MG63 (cell line): Measurements from ENCODE around the gene CCT6A. TPM values are rescaled to one million over a fixed set of nuclear protein-coding genes. Genes with fewer than 3 reads are reported as not detected.
"Not testable (repeated sequence)": the region's sequence is repeated elsewhere in the genome, so short reads cannot be mapped to it uniquely, and the experiment has no call there.

Source experiments
- DNase-seq: peaks from one replicate; pipeline ENCODE4 v3.0.0-alpha.2; 2020
- H3K27me3 ChIP-seq: fragments of 250-450 bp; sonication (Bioruptor Pico); 2 replicates; pipeline ENCODE4 v1.5.1; 2020; ENCODE audit warnings: mild to moderate bottlenecking, moderate library complexity
- H3K36me3 ChIP-seq: fragments of 250-450 bp; sonication (Bioruptor Pico); 2 replicates; pipeline ENCODE4 v1.5.1; 2020; ENCODE audit warnings: mild to moderate bottlenecking, moderate library complexity
- H3K4me3 ChIP-seq: fragments of 250-450 bp; sonication (Bioruptor Pico); 2 replicates; pipeline ENCODE4 v1.5.1; 2020; ENCODE audit warnings: mild to moderate bottlenecking, moderate library complexity
- H3K9me3 ChIP-seq: fragments of 250-450 bp; sonication (Bioruptor Pico); 2 replicates; pipeline ENCODE4 v1.5.1; 2020; ENCODE audit warnings: mild to moderate bottlenecking, moderate library complexity
- total RNA-seq: library from RNA; depleted of rRNA; stranded (reverse); fragments of >200 nt; shearing (Covaris generic); gene quantifications from 2 replicates; pipeline ENCODE4 v1.2.3, GENCODE V29; 2014; ENCODE audit warnings: low replicate concordance

CCT6A gene
- total RNA-seq, 1 experiment from 2014 or later, result 421 TPM

- Histone ChIP-seq H3K4me3 (no peak overlapping the region), H3K27me3 (no peaks in the 10 kb centered on the region), H3K36me3 (peaks cover 6% of the 10 kb centered on the region), H3K9me3 (no peaks in the 10 kb centered on the region)
- no peak for DNase-seq
These were observed 30.2 kb downstream of the CCT6A start for GRCh38 chr7:56081626-56082340.

- DNase-seq, result no peak
- H3K9me3 ChIP-seq, result no peaks in the 10 kb centered on the region
- H3K4me3 ChIP-seq, result no peak overlapping the region
- no peaks in the 10 kb centered on the region for H3K27me3 ChIP-seq
- H3K36me3 ChIP-seq, result peaks cover 6% of the 10 kb centered on the region
These were observed 31.7 kb downstream of the CCT6A start for GRCh38 chr7:56083150-56083785.

GRCh38 chr7:56086761-56087160 lies 35.2 kb downstream of the CCT6A start:
- Histone ChIP-seq H3K36me3 (peaks cover 5% of the 10 kb centered on the region), H3K27me3 (no peaks in the 10 kb centered on the region), H3K9me3 (no peaks in the 10 kb centered on the region), H3K4me3 (no peak overlapping the region)
- DNase-seq, result no peak

DNA sequence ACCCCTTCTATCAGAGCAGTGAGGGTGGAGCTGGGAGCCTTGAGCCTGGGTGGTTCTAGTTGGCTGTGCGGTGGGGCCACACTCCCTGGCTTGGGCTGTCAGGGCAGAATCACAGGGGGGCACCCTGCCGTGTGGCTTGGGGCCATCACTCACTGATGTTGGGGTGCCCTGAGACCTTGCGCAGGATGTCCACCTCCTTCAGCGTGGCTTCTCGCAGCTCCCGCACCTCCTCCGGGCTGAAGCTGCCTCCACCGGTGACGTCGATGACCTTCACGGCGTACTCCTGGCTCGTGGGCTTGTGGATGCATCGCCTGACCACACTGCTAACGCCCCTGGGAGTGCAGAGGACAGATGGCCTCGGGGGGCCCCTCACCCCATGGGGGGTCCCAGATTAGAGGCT lies 35.9 kb downstream of the CCT6A start:
- peaks cover 3% of the 10 kb centered on the region; the same call in 1 of the 2 replicates for H3K36me3 ChIP-seq
- DNase-seq, result no peak
- H3K9me3 ChIP-seq, result no peaks in the 10 kb centered on the region
- no peak overlapping the region for H3K4me3 ChIP-seq
- H3K27me3 ChIP-seq, result no peaks in the 10 kb centered on the region

DNA sequence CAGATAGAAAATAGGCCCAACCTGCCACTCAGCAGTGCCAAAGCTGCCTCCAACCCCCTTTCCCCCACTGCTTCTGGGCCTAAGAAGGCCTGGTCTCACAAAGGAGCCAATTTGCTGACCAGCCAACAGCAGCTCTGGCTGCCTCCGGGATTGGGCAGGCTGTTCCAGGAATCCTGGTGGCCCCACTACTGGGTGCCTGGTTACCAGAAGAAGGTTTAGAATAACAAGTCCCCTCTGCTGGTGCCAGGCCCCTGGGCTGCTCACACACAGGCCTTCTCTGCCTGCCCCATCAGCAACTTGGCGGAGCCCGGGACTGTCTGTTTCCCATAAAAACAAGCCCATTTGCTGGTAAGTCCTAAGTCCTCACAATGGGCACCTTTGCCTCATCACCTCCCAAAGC lies 40.0 kb downstream of the CCT6A start:
- peaks cover 3% of the 10 kb centered on the region for H3K36me3 ChIP-seq
- no peaks in the 10 kb centered on the region for H3K27me3 ChIP-seq
- H3K4me3 ChIP-seq, result no peak overlapping the region
- DNase-seq, result peak; percentile 87
- H3K9me3 ChIP-seq, result no peaks in the 10 kb centered on the region

GRCh38 chr7:56092388-56092787 lies 40.8 kb downstream of the CCT6A start:
- peak; percentile 53 for DNase-seq
- H3K4me3 ChIP-seq, H3K36me3 ChIP-seq, H3K27me3 ChIP-seq, H3K9me3 ChIP-seq: not testable (repeated sequence)

GRCh38 chr7:56092789-56093531 lies 41.4 kb downstream of the CCT6A start, which contains the start of gene PHKG1:
TSS of gene PHKG1 (minus strand) at chr7:56092952. CDS start at chr7:56088941, 4,011 bp downstream.
- Histone ChIP-seq H3K9me3 (no peaks in the 10 kb centered on the region), H3K36me3 (peaks cover 3% of the 10 kb centered on the region), H3K4me3 (no peak within 1 kb of the TSS), H3K27me3 (no peaks in the 10 kb centered on the region)
- DNase-seq, result peak; percentile 92

DNA sequence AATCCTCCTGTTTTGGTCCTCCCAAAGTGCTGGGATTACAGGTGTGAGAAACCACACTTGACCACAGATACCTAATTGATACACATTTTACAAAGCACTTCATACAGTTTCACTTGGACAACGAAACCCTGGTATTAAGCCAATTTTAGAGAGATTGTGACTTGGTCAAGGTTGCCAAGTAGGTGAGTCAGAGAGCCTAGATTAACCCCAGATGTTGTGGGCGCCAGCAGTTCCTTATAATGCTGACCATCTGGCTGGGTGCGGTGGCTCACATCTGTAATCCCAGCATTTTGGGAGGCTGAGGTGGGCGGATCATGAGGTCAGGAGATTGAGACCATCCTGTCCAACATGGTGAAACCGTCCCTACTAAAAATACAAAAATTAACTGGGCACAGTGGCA lies 46.1 kb downstream of the CCT6A start:
- Histone ChIP-seq H3K9me3 (no peaks in the 10 kb centered on the region), H3K4me3 (no peak overlapping the region), H3K27me3 (no peaks in the 10 kb centered on the region), H3K36me3 (peaks cover 35% of the 10 kb centered on the region)
- DNase-seq, result peak; percentile 86

- not testable (repeated sequence) for DNase-seq, H3K4me3 ChIP-seq, H3K27me3 ChIP-seq, H3K9me3 ChIP-seq
- H3K36me3 ChIP-seq, result peaks cover 42% of the 10 kb centered on the region
These were observed 46.8 kb downstream of the CCT6A start for GRCh38 chr7:56098187-56099008.

GRCh38 chr7:56099653-56100052 lies 48.1 kb downstream of the CCT6A start:
- no peak for DNase-seq
- no peaks in the 10 kb centered on the region for H3K27me3 ChIP-seq
- H3K9me3 ChIP-seq, result no peaks in the 10 kb centered on the region
- H3K4me3 ChIP-seq, result no peak overlapping the region
- H3K36me3 ChIP-seq, result peaks cover 54% of the 10 kb centered on the region

DNA sequence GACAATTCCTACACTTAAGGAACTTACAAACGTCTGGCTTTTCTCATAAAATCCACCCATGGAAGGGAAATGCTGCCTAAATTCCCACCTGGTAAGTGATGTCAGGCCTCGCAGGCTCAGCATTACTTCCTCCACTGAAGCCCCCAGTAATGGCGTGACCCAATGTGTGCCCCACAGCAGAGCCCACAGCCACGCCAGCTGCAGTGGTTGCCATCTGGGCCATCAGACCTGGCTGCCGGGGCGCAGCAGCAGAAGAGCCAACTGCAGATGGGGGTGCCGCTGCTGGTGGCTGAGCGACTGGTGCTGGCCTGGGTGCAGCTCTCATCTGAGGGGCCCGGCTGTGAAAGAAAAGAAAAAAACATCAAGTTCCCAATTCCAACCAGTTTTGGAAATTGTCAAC lies 52.6 kb downstream of the CCT6A start:
- H3K27me3 ChIP-seq, DNase-seq, H3K9me3 ChIP-seq, H3K4me3 ChIP-seq: not testable (repeated sequence)
- peaks cover 69% of the 10 kb centered on the region for H3K36me3 ChIP-seq

DNA sequence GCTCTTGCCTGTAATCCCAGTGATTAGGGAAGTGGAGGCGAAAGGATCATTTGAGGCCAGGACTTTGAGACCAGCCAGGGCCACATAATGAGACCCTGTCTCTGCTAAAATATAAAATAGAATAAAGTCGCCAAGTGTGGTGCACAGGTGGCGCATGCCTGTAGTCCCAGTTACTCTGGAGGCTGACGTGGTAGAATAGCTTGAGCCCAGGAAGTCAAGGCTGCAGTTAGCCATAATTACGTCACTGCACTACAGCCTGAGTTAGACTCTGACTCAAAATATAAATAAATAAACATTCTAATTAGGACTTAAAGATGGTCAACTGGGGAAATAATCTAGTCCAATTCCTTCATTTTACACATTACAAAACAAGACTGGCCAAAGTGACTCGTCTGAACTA lies 53.9 kb downstream of the CCT6A start:
- Histone ChIP-seq H3K27me3 (no peaks in the 10 kb centered on the region), H3K9me3 (no peaks in the 10 kb centered on the region), H3K4me3 (peak overlapping the region; percentile 95), H3K36me3 (peaks cover 57% of the 10 kb centered on the region)
- DNase-seq, result peak; percentile 50

- DNase-seq, result peak; percentile 98
- no peaks in the 10 kb centered on the region for H3K27me3 ChIP-seq
- H3K9me3 ChIP-seq, result no peaks in the 10 kb centered on the region
- H3K4me3 ChIP-seq, result peak within 1 kb of the TSS; percentile 95
- peaks cover 48% of the 10 kb centered on the region for H3K36me3 ChIP-seq
These were observed 54.8 kb downstream of the CCT6A start, which contains the start of gene CHCHD2 for GRCh38 chr7:56106108-56107073. TSS of gene CHCHD2 (minus strand) at chr7:56106476. CDS start at chr7:56106413, 63 bp downstream.

GRCh38 chr7:56107954-56108258 lies 56.3 kb downstream of the CCT6A start:
- no peaks in the 10 kb centered on the region for H3K9me3 ChIP-seq
- DNase-seq, result no peak
- H3K27me3 ChIP-seq, result no peaks in the 10 kb centered on the region
- H3K4me3 ChIP-seq, result no peak overlapping the region
- H3K36me3 ChIP-seq, result peaks cover 33% of the 10 kb centered on the region

DNA sequence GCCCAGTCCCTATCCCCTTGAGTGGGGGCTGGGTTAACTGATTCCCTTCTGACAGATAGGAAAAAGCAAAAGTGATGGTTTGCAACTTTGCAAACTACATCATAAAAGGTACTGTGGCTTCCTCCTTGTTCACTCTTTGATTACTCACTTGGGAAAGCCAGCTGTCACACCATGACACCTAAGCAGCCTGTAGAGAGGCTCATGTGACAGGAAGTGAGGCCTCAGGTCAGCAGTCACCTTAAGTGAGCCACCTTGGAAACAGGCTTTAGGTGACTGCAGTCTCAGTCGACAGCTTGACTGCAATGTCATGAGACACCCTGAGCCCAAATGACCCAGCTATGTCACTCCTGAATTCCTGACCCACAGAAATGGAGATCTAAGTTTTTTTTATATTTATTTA lies 59.0 kb downstream of the CCT6A start:
- H3K9me3 ChIP-seq, result no peaks in the 10 kb centered on the region
- no peak overlapping the region for H3K4me3 ChIP-seq
- DNase-seq, result no peak
- H3K27me3 ChIP-seq, result no peaks in the 10 kb centered on the region
- H3K36me3 ChIP-seq, result peaks cover 6% of the 10 kb centered on the region

DNA sequence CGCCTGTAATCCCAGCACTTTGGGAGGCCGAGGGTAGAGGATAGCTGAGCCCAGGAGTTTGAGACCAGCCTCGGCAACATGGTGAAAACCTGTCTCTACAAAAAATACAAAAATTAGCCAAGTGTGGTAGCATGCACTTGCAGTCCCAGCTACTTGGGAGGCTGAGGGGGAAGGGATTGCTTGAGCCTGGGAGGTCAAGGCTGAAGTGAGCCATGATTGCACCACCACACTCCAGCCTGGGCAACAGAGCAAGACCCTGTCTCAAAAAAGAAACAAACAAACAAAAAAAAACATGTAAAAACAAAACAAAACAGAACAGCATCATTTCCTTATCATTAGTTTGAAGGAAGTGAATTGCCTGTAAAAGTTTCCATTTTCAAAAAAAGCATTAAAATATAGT lies 60.7 kb downstream of the CCT6A start:
- H3K9me3 ChIP-seq, H3K27me3 ChIP-seq, DNase-seq, H3K36me3 ChIP-seq, H3K4me3 ChIP-seq: not testable (repeated sequence)
